Calu3 (cell line): ENCODE results near the gene DRD2. TPM values are rescaled to one million over a fixed set of nuclear protein-coding genes. Genes with fewer than 3 reads are reported as not detected.

Experiments used
- BruUV-seq: library from RNA; stranded (reverse); fragments of 400-500 nt; replicated peaks from 2 replicates; lab custom pipeline; 2021; lab: Mats Ljungman, UMichigan
- CTCF ChIA-PET: fragments of 300-600 bp; sonication (Branson Sonifier 250); formaldehyde crosslinking; loops from one replicate; lab custom pipeline; 2022; ENCODE audit warnings: antibody characterized with exemption; lab: Charles Lee
- DNase-seq: peaks from one replicate; pipeline ENCODE4 v3.0.0; 2022
- H3K27ac Mint-ChIP-seq: one replicate; pipeline ENCODE4 v1.8.0; 2022; ENCODE audit warnings: mixed read lengths; ENCODE audit not compliant: unreplicated experiment
- H3K27me3 Mint-ChIP-seq: one replicate; pipeline ENCODE4 v1.8.0; 2022; ENCODE audit warnings: mixed read lengths; ENCODE audit not compliant: unreplicated experiment
- H3K36me3 Mint-ChIP-seq: one replicate; pipeline ENCODE4 v1.8.0; 2022; ENCODE audit warnings: mild to moderate bottlenecking, moderate library complexity, mixed read lengths; ENCODE audit not compliant: insufficient read depth, unreplicated experiment
- H3K4me1 Mint-ChIP-seq: one replicate; pipeline ENCODE4 v1.8.0; 2022; ENCODE audit warnings: mild to moderate bottlenecking, low read depth, mixed read lengths; ENCODE audit not compliant: unreplicated experiment
- H3K4me3 Mint-ChIP-seq: one replicate; pipeline ENCODE4 v1.8.0; 2022; ENCODE audit warnings: mild to moderate bottlenecking, low read depth, moderate library complexity, mixed read lengths; ENCODE audit not compliant: unreplicated experiment
- H3K9me3 Mint-ChIP-seq: one replicate; pipeline ENCODE4 v1.8.0; 2022; ENCODE audit warnings: low read depth, mixed read lengths; ENCODE audit not compliant: unreplicated experiment
- CTCF ChIP-seq: fragments of 200-600 bp; IDR thresholded peaks from one replicate; pipeline ENCODE4 v1.8.0; 2022; ENCODE audit warnings: antibody characterized with exemption; ENCODE audit not compliant: unreplicated experiment
- intact Hi-C: fragments of 100-400 bp; cut with micrococcal nuclease; formaldehyde crosslinking; loops from one replicate; pipeline ENCODE4 v1.10.0; 2022; ENCODE audit not compliant: unreplicated experiment
- total RNA-seq: library from RNA; stranded (reverse); gene quantifications from 2 replicates; pipeline ENCODE4 v1.2.3, GENCODE V29; 2022

The DRD2 gene
- total RNA-seq, 1 experiment from 2014 or later = 0.45 TPM

DNA sequence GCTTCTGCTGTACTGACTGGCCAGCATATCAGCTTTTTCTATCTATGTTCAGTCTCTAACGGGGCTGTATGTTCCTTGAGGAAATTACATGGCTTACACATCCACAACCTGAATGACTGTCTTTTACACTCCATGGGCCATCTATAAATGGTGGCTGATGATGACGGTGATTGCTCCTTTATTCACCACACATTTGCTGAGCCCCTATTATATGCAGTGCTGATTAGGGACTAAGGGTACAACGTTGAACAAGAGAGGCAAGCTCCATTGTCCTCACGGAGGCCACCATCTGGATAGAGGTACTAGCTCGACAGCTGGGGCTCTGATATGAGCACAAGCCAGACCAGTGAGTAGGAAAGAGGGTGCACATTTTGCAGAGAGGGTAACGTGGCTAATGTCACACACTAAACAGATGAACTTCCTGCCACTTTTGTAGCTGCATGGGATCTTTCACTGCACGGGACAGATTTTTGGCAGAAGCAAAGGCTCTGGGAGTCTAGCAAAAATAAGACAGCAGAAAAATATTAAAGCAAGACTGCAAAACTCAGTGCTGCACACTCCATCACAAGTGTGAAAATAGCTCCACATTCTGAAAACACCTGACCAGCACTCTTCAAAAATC is 30.6 kb downstream of the DRD2 start:
- intact Hi-C loops = no loop called here
- no peak overlapping the region for H3K4me3 Mint-ChIP-seq
- no peak for DNase-seq
- no TSS peak for BruUV-seq
- H3K4me1 Mint-ChIP-seq = no peaks in the 10 kb centered on the region
- H3K27me3 Mint-ChIP-seq = peaks cover 71% of the 10 kb centered on the region
- CTCF ChIA-PET = no interaction called here
- no peak overlapping the region for H3K27ac Mint-ChIP-seq
- H3K36me3 Mint-ChIP-seq = no peaks in the 10 kb centered on the region
- H3K9me3 Mint-ChIP-seq = no peaks in the 10 kb centered on the region
- TF ChIP-seq CTCF = no peak

GRCh38 chr11:113440816-113441215 is 34.4 kb downstream of the DRD2 start:
- peaks cover 37% of the 10 kb centered on the region for H3K27me3 Mint-ChIP-seq
- CTCF ChIA-PET = no interaction called here
- intact Hi-C loops = no loop called here
- H3K4me3 Mint-ChIP-seq = no peak overlapping the region
- no peaks in the 10 kb centered on the region for H3K9me3 Mint-ChIP-seq
- H3K36me3 Mint-ChIP-seq = no peaks in the 10 kb centered on the region
- no peak for TF ChIP-seq CTCF
- H3K4me1 Mint-ChIP-seq = no peaks in the 10 kb centered on the region
- BruUV-seq = no TSS peak
- no peak for DNase-seq
- no peak overlapping the region for H3K27ac Mint-ChIP-seq

DNA sequence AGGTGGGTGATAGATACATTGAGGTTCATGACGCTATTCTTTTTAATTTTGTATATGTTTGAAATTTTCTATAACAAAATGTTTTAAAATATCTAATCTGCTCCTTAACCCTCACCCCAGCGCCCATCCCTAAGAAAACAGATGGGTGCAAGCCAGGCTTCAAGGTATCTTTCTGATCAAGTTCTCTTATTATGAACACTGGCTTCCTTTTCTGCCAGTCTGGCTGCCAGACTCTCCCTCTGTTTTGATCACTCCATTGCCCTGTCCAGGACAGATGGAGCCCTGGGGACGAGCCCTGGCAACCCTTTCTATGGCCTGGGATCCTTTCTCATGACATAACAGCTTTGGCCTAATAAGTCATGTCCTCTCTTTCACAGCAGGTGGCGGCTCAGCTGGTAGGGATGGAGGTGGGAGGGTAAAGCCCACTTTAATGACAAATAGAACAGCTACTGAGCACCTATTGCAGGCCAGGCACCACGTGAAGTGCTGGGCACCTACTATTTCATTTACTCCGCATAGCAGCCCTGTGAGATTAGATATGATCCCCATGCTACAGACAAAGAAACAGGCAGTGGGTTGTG is 38.4 kb downstream of the DRD2 start:
- no peaks in the 10 kb centered on the region for H3K4me1 Mint-ChIP-seq
- H3K9me3 Mint-ChIP-seq = no peaks in the 10 kb centered on the region
- H3K27me3 Mint-ChIP-seq = peaks cover 29% of the 10 kb centered on the region

GRCh38 chr11:113435190-113435968 is 39.8 kb downstream of the DRD2 start:
- Mint-ChIP-seq H3K4me3 (no peak overlapping the region), H3K4me1 (no peaks in the 10 kb centered on the region), H3K36me3 (no peaks in the 10 kb centered on the region), H3K27ac (no peak overlapping the region), H3K27me3 (peaks cover 30% of the 10 kb centered on the region), H3K9me3 (no peaks in the 10 kb centered on the region)
- no peak for TF ChIP-seq CTCF
- CTCF ChIA-PET = no interaction called here
- no TSS peak for BruUV-seq
- DNase-seq = no peak
- intact Hi-C loops = no loop called here

More for the DNA sequence above, 38.4 kb downstream of the DRD2 start:
- H3K4me3 Mint-ChIP-seq = no peak overlapping the region
- no peaks in the 10 kb centered on the region for H3K36me3 Mint-ChIP-seq
- H3K27ac Mint-ChIP-seq = no peak overlapping the region
- BruUV-seq = no TSS peak
- intact Hi-C loops = no loop called here
- no peak for TF ChIP-seq CTCF
- DNase-seq = no peak
- CTCF ChIA-PET = no interaction called here
